Left ventricle myocardium inferior (tissue), 1 donor: ENCODE measurements around the gene KCNJ10. TPM values are rescaled to one million over a fixed set of nuclear protein-coding genes. Genes with fewer than 3 reads are reported as not detected.

Experiments
- DNase-seq: peaks from one replicate; pipeline ENCODE4 v3.0.0-alpha.2; 2020
- H3K27ac ChIP-seq: fragments of 200-600 bp; replicated peaks from 2 replicates; pipeline ENCODE4 v1.8.0; 2021
- H3K27me3 ChIP-seq: fragments of 200-600 bp; 2 replicates; pipeline ENCODE4 v1.8.0; 2021; ENCODE audit warnings: low read depth
- H3K36me3 ChIP-seq: fragments of 200-600 bp; 2 replicates; pipeline ENCODE4 v1.8.0; 2021
- H3K4me1 ChIP-seq: fragments of 200-600 bp; 2 replicates; pipeline ENCODE4 v1.8.0; 2021
- H3K4me3 ChIP-seq: fragments of 200-600 bp; 2 replicates; pipeline ENCODE4 v1.8.0; 2021; ENCODE audit warnings: mild to moderate bottlenecking, moderate library complexity
- H3K9me3 ChIP-seq: fragments of 200-600 bp; replicated peaks from 2 replicates; pipeline ENCODE4 v1.8.0; 2021
- CTCF ChIP-seq: fragments of 200-600 bp; IDR thresholded peaks from 2 replicates; pipeline ENCODE4 v1.8.0; 2021; ENCODE audit warnings: antibody characterized with exemption, mild to moderate bottlenecking, borderline replicate concordance
- intact Hi-C: fragments of 100-400 bp; cut with micrococcal nuclease; formaldehyde crosslinking; loops from one replicate; pipeline ENCODE4 v1.11.0; 2022
- total RNA-seq: library from RNA; stranded (reverse); fragmentation: NEBNext Ultra II Directional; extraction: Animal tissue kit (Norgen Biotek cat#: 25700); gene quantifications from one replicate; pipeline ENCODE4 v1.2.1, GENCODE V29; 2021
- donor health status: DM: no; HTN: yes; CAD: no; lungs with severe emphysema.

Gene KCNJ10
- total RNA-seq, 1 donor from 2014 or later: not detected

GRCh38 chr1:160062230-160062532, 7.8 kb downstream of the KCNJ10 start:
- Histone ChIP-seq H3K9me3 (no peaks in the 10 kb centered on the region), H3K27ac (no peak overlapping the region), H3K36me3 (no peaks in the 10 kb centered on the region), H3K27me3 (peaks cover 34% of the 10 kb centered on the region), H3K4me3 (no peak overlapping the region), H3K4me1 (no peaks in the 10 kb centered on the region)
- intact Hi-C loops: no loop called here
- TF ChIP-seq CTCF: no peak
- DNase-seq: no peak

- Histone ChIP-seq H3K27me3 (peaks cover 34% of the 10 kb centered on the region), H3K9me3 (no peaks in the 10 kb centered on the region), H3K4me1 (no peaks in the 10 kb centered on the region), H3K36me3 (no peaks in the 10 kb centered on the region), H3K27ac (no peak overlapping the region), H3K4me3 (no peak overlapping the region)
- intact Hi-C loops: no loop called here
- DNase-seq: no peak
- TF ChIP-seq CTCF: no peak
These were observed 8.4 kb downstream of the KCNJ10 start for GRCh38 chr1:160061369-160062229.

GRCh38 chr1:160058087-160058486, 11.9 kb downstream of the KCNJ10 start:
- Histone ChIP-seq H3K36me3 (no peaks in the 10 kb centered on the region), H3K27ac (no peak overlapping the region), H3K4me1 (no peaks in the 10 kb centered on the region), H3K4me3 (no peak overlapping the region), H3K27me3 (peaks cover 65% of the 10 kb centered on the region), H3K9me3 (no peaks in the 10 kb centered on the region)
- no peak for DNase-seq
- intact Hi-C loops: no loop called here
- peak; percentile 47 for TF ChIP-seq CTCF

- H3K4me1 ChIP-seq: no peaks in the 10 kb centered on the region
- intact Hi-C loops: no loop called here
- TF ChIP-seq CTCF: no peak
- no peaks in the 10 kb centered on the region for H3K9me3 ChIP-seq
- peaks cover 63% of the 10 kb centered on the region for H3K27me3 ChIP-seq
- no peak overlapping the region for H3K4me3 ChIP-seq
- H3K27ac ChIP-seq: no peak overlapping the region
- no peaks in the 10 kb centered on the region for H3K36me3 ChIP-seq
- no peak for DNase-seq
These were observed 13.3 kb downstream of the KCNJ10 start for GRCh38 chr1:160056648-160057169.

DNA sequence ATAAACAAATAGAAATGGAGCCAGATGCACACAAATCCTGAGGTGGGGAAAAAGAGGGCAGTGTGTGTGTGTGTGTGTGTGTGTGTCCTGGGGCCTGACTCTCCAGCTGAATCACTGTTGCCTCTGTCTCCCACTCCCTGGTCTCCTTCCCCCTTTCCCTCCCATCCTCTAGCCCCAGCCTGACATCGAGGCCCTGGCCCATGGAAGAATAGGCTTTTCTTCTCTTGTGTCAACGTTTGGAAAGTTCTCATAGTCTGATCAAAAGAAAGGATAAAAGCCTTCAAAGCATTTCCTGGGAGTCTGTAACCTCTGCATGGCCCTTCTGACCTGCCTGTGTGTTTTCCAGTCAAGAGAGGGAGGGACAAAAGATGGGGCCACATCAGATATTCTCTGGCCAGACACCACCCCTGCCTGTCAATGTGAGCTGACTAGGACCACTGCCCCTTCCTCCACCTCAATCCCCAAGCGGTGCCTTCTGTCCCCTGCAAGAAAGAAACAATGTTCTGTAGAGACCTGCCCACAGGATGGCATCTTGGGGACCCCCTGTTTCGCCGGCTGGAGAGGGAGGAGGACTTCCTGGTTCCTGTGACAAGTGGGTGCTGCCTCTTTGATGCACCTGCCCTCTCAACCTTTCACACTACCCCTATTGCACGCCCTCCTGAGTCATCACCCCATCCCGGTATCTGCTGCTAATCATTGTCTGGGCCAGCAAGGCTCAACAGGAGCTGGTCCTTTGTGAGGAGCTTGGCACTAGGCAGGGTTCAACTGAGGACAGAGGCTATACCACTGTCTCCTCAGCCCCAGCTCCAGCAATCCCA, 16.2 kb downstream of the KCNJ10 start:
- TF ChIP-seq CTCF: no peak
- Histone ChIP-seq H3K4me1 (no peaks in the 10 kb centered on the region), H3K36me3 (no peaks in the 10 kb centered on the region), H3K9me3 (no peaks in the 10 kb centered on the region), H3K4me3 (no peak overlapping the region), H3K27me3 (peaks cover 60% of the 10 kb centered on the region), H3K27ac (no peak overlapping the region)
- no peak for DNase-seq
- intact Hi-C loops: no loop called here
